Adrenal gland (tissue), 5 donors: ENCODE results near the gene PTPRD.

Experiments
- CTCF ChIP-seq, 6 experiments: fragments of 450-650 bp in 4 of 6; fragments of 200-600 bp in 2 of 6; sonication (generic) in 1 of 6; IDR thresholded peaks; 1 replicate in 5 of 6; 2 replicates in 1 of 6; pipeline versions ENCODE4 v1.5.1 to v1.8.0; 2016 to 2021; ENCODE audit warnings: antibody characterized with exemption in 6 of 6, mild to moderate bottlenecking in 2 of 6, moderate library complexity in 1 of 6
- POLR2A ChIP-seq, 2 donors: fragments of 450-650 bp; IDR thresholded peaks; one replicate each; pipeline ENCODE4 v1.6.1; 2017; ENCODE audit warnings: antibody characterized with exemption in 2 of 2, mild to moderate bottlenecking in 2 of 2, moderate library complexity in 1 of 2
- donor health status: DM: no; HTN: no; CAD: no.

- no peak for TF ChIP-seq CTCF (IDR thresholded peaks at IDR 0.05)
- TF ChIP-seq POLR2A (IDR thresholded peaks at IDR 0.05) = no peak
Observed at GRCh38 chr9:8718121-8718725, 1894.6 kb downstream of the PTPRD start.
